Duodenal mucosa (tissue), 2 donors: ENCODE measurements around the gene DNAH14.

Experiments used
- H3K27ac ChIP-seq: one replicate; pipeline ENCODE4 v1.7.0; 2013; ENCODE audit warnings: low read depth, low read length
- H3K27me3 ChIP-seq, 2 donors: one replicate each; pipeline ENCODE4 v1.7.0; 2013; ENCODE audit warnings: low read length in 2 of 2, control low read depth in 1 of 2; ENCODE audit not compliant: insufficient read depth in 2 of 2, control insufficient read depth in 1 of 2
- H3K36me3 ChIP-seq, 2 donors: one replicate each; pipeline ENCODE4 v1.7.0; 2013; ENCODE audit warnings: low read length in 2 of 2, control low read depth in 1 of 2; ENCODE audit not compliant: insufficient read depth in 2 of 2, control insufficient read depth in 1 of 2
- H3K4me1 ChIP-seq, 2 donors: one replicate each; pipeline ENCODE4 v1.7.0; 2013; ENCODE audit warnings: low read length in 2 of 2, control low read depth in 1 of 2; ENCODE audit not compliant: insufficient read depth in 2 of 2, control insufficient read depth in 1 of 2
- H3K4me3 ChIP-seq, 2 donors: one replicate each; pipeline ENCODE4 v1.7.0; 2013; ENCODE audit warnings: low read length in 2 of 2, low read depth in 1 of 2
- H3K9ac ChIP-seq, 2 donors: one replicate each; pipeline ENCODE4 v1.7.0; 2013; ENCODE audit warnings: low read length in 2 of 2, low read depth in 1 of 2
- H3K9me3 ChIP-seq, 2 donors: one replicate each; pipeline ENCODE4 v1.7.0; 2013; ENCODE audit warnings: low read length in 2 of 2, control low read depth in 1 of 2; ENCODE audit not compliant: control insufficient read depth in 1 of 2

DNAH14 gene

GRCh38 chr1:225044258-225044657, 114.8 kb downstream of the DNAH14 start:
- Histone ChIP-seq H3K27ac (no peak overlapping the region), H3K27me3 (no peaks in the 10 kb centered on the region), H3K9ac (no peak overlapping the region), H3K4me1 (no peaks in the 10 kb centered on the region), H3K9me3 (no peaks in the 10 kb centered on the region), H3K4me3 (no peak overlapping the region), H3K36me3 (no peaks in the 10 kb centered on the region)

GRCh38 chr1:225049594-225049993, 120.1 kb downstream of the DNAH14 start:
- no peaks in the 10 kb centered on the region for H3K4me1 ChIP-seq
- H3K9ac ChIP-seq = no peak overlapping the region
- H3K27me3 ChIP-seq = no peaks in the 10 kb centered on the region
- H3K36me3 ChIP-seq = no peaks in the 10 kb centered on the region
- H3K4me3 ChIP-seq = no peak overlapping the region
- H3K27ac ChIP-seq = no peak overlapping the region
- H3K9me3 ChIP-seq = no peaks in the 10 kb centered on the region

GRCh38 chr1:225063722-225064121, 134.2 kb downstream of the DNAH14 start:
- Histone ChIP-seq H3K4me3 (no peak overlapping the region), H3K36me3 (no peaks in the 10 kb centered on the region), H3K4me1 (no peaks in the 10 kb centered on the region), H3K9ac (no peak overlapping the region), H3K9me3 (no peaks in the 10 kb centered on the region), H3K27ac (no peak overlapping the region), H3K27me3 (no peaks in the 10 kb centered on the region)

- H3K4me3 ChIP-seq = no peak overlapping the region
- H3K9ac ChIP-seq = no peak overlapping the region
- H3K4me1 ChIP-seq = no peaks in the 10 kb centered on the region
- H3K27ac ChIP-seq = no peak overlapping the region
- no peaks in the 10 kb centered on the region for H3K36me3 ChIP-seq
- H3K27me3 ChIP-seq = no peaks in the 10 kb centered on the region
- H3K9me3 ChIP-seq = peaks cover 7 to 16% of the 10 kb centered on the region in 2 donors
Observed at GRCh38 chr1:225070972-225071371, 141.5 kb downstream of the DNAH14 start.

- Histone ChIP-seq H3K9ac (no peak overlapping the region), H3K27me3 (no peaks in the 10 kb centered on the region), H3K9me3 (peaks cover 0 to 5% of the 10 kb centered on the region in 2 donors), H3K4me3 (no peak overlapping the region), H3K4me1 (no peaks in the 10 kb centered on the region), H3K36me3 (no peaks in the 10 kb centered on the region), H3K27ac (no peak overlapping the region)
Observed at GRCh38 chr1:225097175-225097574, 167.7 kb downstream of the DNAH14 start.

- no peak overlapping the region for H3K9ac ChIP-seq
- H3K27me3 ChIP-seq = no peaks in the 10 kb centered on the region
- no peak overlapping the region for H3K4me3 ChIP-seq
- H3K27ac ChIP-seq = no peak overlapping the region
- no peaks in the 10 kb centered on the region for H3K36me3 ChIP-seq
- no peaks in the 10 kb centered on the region for H3K4me1 ChIP-seq
- no peaks in the 10 kb centered on the region for H3K9me3 ChIP-seq
Observed at GRCh38 chr1:225111000-225111399, 181.5 kb downstream of the DNAH14 start.

GRCh38 chr1:225113265-225113664, 183.8 kb downstream of the DNAH14 start:
- Histone ChIP-seq H3K4me3 (no peak overlapping the region), H3K36me3 (no peaks in the 10 kb centered on the region), H3K4me1 (no peaks in the 10 kb centered on the region), H3K9me3 (no peaks in the 10 kb centered on the region), H3K27me3 (no peaks in the 10 kb centered on the region), H3K27ac (no peak overlapping the region), H3K9ac (no peak overlapping the region)

GRCh38 chr1:225114354-225114990, 185.0 kb downstream of the DNAH14 start:
- Histone ChIP-seq H3K4me3 (no peak overlapping the region), H3K9ac (no peak overlapping the region), H3K9me3 (no peaks in the 10 kb centered on the region), H3K36me3 (no peaks in the 10 kb centered on the region), H3K27ac (no peak overlapping the region), H3K4me1 (no peaks in the 10 kb centered on the region), H3K27me3 (no peaks in the 10 kb centered on the region)

GRCh38 chr1:225119307-225119706, 189.8 kb downstream of the DNAH14 start:
- no peak overlapping the region for H3K27ac ChIP-seq
- no peaks in the 10 kb centered on the region for H3K27me3 ChIP-seq
- no peak overlapping the region for H3K4me3 ChIP-seq
- H3K4me1 ChIP-seq = no peaks in the 10 kb centered on the region
- H3K9me3 ChIP-seq = no peaks in the 10 kb centered on the region
- H3K9ac ChIP-seq = no peak overlapping the region
- H3K36me3 ChIP-seq = no peaks in the 10 kb centered on the region

- H3K36me3 ChIP-seq = no peaks in the 10 kb centered on the region
- no peak overlapping the region for H3K27ac ChIP-seq
- no peak overlapping the region for H3K9ac ChIP-seq
- no peaks in the 10 kb centered on the region for H3K4me1 ChIP-seq
- H3K4me3 ChIP-seq = no peak overlapping the region
- H3K9me3 ChIP-seq = no peaks in the 10 kb centered on the region
- H3K27me3 ChIP-seq = no peaks in the 10 kb centered on the region
Observed at GRCh38 chr1:225121095-225121494, 191.6 kb downstream of the DNAH14 start.

GRCh38 chr1:225131869-225132268, 202.4 kb downstream of the DNAH14 start:
- Histone ChIP-seq H3K4me1 (no peaks in the 10 kb centered on the region), H3K9ac (no peak overlapping the region), H3K4me3 (no peak overlapping the region), H3K36me3 (no peaks in the 10 kb centered on the region), H3K27me3 (no peaks in the 10 kb centered on the region), H3K9me3 (no peaks in the 10 kb centered on the region), H3K27ac (no peak overlapping the region)
